Keratinocyte (primary cell): ENCODE results near the gene RAD18.

Experiments used
- CTCF ChIP-seq, 3 experiments: IDR thresholded peaks in 1 of 3; conservative IDR thresholded peaks in 1 of 3; optimal IDR thresholded peaks in 1 of 3; 2 replicates in 2 of 3; 3 replicates in 1 of 3; pipeline versions ENCODE3 to v1.5.1; 2011; ENCODE audit warnings: low read length in 3 of 3, mild to moderate bottlenecking in 3 of 3, moderate library complexity in 2 of 3, control low read depth in 1 of 3, inconsistent platforms in 1 of 3; ENCODE audit not compliant: insufficient read depth in 2 of 3; ENCODE audit errors: extremely low read depth in 1 of 3
- EZH2 ChIP-seq: IDR thresholded peaks from one replicate; pipeline ENCODE4 v1.6.1; 2012; ENCODE audit warnings: inconsistent platforms, mild to moderate bottlenecking, low read length, moderate library complexity

GRCh38 chr3:8914491-8914890 lies 48.8 kb downstream of the RAD18 start:
- no peak for TF ChIP-seq CTCF (optimal IDR thresholded peaks at IDR 0.05 in 1 of 3, IDR thresholded peaks at IDR 0.05 in 1 of 3, conservative IDR thresholded peaks at IDR 0.05 in 1 of 3; ENCODE audit: extremely low read depth in 1 of 3, insufficient read depth in 2 of 3, low read length in 3 of 3)
- no peak for TF ChIP-seq EZH2
